Amniotic epithelial cell (primary cell): ENCODE data around the gene GOLGA2.

ENCODE experiments used
- DNase-seq: peaks from one replicate; pipeline ENCODE4 v3.0.0-alpha.2; 2010; ENCODE audit warnings: low read depth

GOLGA2 gene, protein sequence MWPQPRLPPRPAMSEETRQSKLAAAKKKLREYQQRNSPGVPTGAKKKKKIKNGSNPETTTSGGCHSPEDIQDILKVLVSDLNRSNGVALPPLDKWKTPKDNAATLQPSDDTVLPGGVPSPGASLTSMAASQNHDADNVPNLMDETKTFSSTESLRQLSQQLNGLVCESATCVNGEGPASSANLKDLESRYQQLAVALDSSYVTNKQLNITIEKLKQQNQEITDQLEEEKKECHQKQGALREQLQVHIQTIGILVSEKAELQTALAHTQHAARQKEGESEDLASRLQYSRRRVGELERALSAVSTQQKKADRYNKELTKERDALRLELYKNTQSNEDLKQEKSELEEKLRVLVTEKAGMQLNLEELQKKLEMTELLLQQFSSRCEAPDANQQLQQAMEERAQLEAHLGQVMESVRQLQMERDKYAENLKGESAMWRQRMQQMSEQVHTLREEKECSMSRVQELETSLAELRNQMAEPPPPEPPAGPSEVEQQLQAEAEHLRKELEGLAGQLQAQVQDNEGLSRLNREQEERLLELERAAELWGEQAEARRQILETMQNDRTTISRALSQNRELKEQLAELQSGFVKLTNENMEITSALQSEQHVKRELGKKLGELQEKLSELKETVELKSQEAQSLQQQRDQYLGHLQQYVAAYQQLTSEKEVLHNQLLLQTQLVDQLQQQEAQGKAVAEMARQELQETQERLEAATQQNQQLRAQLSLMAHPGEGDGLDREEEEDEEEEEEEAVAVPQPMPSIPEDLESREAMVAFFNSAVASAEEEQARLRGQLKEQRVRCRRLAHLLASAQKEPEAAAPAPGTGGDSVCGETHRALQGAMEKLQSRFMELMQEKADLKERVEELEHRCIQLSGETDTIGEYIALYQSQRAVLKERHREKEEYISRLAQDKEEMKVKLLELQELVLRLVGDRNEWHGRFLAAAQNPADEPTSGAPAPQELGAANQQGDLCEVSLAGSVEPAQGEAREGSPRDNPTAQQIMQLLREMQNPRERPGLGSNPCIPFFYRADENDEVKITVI

DNA sequence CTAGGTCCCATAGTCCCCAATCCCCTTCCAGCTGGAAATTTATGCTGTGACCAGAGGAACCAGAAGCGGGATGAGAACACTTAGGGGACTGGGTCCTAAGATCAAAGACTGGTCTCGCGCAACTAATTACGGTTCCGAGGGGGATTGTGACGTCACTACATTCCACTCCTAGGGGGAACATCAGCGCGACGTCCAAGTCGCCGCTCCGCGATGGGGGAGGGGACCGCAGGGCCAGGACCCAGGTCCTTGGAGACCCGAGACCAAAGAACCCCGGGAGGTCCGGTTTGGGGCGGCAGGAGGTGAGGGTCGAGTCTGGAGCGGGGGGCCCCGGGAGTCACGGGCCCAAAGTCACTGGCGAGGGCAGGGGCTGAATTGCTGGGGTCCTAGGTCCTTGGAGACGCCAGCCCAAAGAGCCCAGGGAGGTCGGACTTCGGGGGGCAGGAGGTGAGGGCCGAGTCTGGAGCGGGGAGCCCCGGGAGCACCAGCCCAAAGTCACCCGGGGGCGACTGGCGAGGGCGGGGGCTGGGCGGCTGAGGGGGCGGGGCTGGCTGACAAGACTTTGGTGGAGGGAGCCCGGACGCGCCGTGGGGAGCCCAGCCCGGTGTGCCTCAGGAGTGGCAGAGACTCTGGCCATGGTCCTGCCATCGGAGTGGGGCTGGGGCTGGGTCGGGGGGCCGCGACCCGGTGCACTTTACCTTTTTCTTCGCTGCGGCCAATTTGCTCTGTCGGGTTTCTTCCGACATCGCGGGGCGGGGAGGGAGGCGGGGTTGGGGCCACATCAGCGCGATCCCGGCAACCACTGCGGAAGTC, at the start of gene GOLGA2:
Gene GOLGA2, minus strand, starts transcription at position 810 of the 810 bp plus-strand sequence. Its CDS starts 31 bp downstream, at position 779.
- DNase-seq = peak; percentile 22

DNA sequence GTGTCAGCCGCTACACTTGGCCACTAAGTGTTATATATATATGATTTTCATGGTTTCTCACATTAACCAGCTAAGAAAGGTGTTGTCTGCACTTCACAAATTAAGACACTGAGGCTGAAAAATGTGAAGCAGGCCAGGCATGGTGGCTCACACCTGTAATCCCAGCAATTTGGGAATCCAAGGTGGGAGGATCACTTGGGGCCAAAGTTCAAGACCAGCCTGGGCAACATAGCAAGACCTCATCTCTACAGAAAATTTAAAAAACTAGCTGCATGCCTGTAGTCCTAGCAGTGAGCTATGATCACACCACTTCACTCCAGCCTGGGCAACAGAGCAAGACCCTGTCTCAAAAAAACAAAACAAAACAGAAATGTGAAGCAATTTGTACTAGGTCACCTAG, 48.6 kb upstream of the GOLGA2 start:
- DNase-seq = no peak

DNA sequence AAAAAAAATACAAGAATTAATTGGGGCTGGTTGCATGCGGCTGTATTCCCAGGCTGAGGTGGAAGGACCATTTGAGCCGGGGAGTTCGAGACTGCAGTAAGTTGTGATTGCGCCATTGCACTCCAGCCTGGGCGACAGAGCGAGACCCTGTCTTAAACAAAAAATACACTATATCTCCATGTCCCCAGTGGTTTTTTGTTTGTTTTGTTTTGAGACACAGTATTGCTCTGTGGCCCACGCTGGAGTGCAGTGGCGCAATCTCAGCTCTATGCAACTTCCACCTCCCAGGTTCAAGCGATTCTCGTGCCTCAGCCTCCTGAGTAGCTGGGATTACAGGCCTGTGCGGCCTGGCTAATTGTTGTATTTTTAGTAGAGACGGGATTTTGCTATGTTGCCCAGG, 48.0 kb upstream of the GOLGA2 start:
- DNase-seq = no peak

DNA sequence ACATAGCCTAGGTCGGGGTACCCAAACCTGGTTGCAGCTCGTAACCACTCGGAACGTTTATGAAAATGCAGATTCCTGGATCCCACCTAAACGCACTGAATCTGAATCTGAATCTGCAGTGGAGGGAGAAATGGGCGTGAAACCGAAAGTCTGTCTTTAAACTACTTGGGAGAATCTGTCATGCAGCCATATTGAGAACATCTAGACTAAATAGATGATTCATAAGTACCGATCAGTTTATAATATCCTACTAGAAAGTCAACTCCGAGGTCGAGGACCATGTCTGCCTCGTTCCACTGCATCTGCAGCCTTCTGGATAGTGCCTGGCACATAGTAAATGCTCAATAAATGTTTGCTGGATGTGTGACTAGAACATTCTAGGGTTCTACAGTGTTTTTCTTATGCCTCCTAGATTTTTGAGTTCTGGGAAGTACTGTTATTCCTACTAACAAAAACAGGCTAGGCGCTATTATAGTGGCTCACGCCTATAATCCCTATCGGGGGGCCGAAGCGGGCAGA, 47.5 kb upstream of the GOLGA2 start:
- DNase-seq = peak; percentile 23

DNA sequence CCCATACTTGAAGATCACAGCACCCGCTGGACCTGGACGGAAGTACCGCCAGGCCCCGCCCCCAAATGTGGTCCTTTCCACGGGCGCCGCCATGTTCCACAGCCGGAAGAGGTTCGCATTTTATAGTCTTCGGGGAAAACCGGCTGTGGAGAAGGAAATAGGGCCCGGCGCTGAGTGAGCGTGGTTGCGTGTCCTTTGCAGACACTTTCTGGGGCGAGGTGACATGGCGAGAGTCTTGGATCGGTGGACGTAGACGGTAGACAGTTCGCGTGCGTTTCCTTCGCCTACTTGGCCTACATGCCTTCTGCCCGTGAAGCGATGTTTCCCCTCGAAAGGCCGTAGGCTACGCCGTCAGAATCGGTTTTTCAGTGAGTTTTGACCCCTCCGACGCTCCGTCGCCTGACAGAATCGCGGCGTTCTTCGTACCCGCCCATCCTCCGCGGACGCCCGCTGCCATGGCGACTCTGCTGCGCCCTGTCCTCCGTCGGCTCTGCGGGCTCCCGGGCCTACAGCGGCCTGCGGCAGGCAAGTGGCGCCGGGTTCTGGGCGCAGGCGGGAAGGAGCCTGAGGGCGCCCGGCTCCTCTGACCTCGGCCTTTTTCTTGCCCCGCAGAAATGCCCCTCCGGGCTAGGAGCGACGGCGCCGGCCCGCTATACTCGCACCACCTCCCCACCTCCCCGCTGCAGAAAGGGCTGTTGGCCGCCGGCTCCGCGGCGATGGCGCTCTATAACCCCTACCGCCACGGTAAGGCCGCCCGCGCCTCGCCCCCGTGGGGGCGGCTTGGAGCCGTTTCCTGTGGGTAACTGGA, 46.8 kb upstream of the GOLGA2 start, which contains the start of the genes COQ4 and TRUB2:
Gene COQ4, plus strand, starts transcription at position 436 of the 808 bp plus-strand sequence. Its CDS starts 20 bp downstream, at position 456.
Gene TRUB2, minus strand, starts transcription at position 44 of the 808 bp plus-strand sequence. Its CDS starts 39 bp downstream, at position 5.
- peak; percentile 92 for DNase-seq

DNA sequence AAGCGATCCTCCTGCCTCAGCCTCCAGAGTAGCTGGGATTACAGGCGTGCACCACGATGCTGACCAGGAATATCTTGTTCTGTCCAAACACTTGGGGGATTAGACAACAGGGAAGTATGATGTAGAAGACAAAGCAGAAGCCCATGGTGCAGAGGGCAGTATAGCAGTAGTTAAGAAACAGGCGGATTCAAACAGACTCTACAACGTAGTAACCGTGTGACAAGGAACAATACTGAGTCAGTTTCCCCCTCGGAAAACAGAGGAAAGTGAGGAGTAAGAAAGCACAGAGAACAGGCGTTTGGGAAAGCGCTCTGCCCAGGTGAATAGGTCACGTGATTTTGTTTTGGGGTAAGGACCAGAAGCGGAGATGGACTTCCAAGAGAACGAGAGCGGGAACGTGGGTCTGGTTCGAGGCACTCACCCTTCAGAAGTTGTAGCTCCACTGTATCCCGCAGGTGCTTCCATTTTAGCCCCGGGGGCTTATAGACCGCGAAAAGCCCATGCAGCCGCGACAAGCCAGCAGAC, 46.1 kb upstream of the GOLGA2 start:
- DNase-seq = no peak

DNA sequence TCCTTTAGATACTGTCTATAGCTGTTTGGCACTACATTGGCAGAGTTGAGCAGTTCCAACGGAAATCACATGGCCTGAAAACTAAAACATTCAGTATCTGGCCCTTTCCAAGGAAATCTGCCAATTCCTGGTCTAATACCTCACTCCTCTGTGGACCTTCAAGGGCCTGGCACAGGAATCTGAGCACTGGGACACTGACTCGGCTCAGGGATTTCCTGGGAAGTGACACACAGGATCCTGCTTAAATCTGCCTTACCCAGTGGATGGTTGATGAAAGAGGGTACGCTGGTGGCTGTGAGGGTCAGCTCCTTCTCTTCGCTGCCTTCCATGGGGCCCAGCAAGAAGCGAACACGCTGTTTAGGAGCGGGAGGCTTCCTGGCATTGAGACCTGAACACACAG, 45.5 kb upstream of the GOLGA2 start:
- no peak for DNase-seq

DNA sequence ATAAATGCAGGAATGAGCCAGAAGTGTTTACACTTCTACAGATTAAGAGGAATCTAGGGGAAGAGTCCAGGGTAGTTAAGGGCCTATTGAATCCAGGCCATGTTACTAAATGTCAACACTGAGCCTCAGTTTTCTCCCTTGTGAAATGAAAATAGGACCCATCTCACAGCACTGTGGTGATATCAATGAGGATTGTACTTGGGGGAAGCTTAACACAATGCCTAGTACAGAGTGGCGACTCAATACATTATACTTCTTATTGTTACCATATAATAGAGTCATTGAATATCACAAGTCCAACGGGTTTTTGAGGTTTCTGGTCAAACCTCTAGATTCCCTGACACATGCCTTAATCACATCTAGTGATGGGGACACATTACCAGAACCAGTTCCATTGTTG, 41.8 kb upstream of the GOLGA2 start:
- DNase-seq = no peak

DNA sequence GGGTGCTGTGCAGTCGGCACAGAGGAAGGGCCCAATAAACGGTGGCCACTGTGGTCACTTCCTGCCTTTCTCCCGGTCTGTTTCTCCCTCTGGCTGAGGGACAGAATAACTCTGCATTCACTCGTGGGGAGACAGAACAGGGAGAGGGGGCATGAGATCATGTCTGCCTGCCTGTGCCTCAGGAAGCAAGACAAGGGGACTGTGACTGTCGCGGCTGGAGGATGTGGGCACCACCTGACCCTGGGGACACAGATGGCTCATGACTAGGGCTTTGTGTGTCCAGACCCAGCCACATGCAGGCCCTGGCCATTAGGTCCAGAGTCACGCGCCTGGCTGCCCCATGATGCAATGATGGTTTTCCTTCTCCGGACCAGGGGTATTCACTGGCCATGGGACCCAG, 40.6 kb upstream of the GOLGA2 start:
- no peak for DNase-seq

DNA sequence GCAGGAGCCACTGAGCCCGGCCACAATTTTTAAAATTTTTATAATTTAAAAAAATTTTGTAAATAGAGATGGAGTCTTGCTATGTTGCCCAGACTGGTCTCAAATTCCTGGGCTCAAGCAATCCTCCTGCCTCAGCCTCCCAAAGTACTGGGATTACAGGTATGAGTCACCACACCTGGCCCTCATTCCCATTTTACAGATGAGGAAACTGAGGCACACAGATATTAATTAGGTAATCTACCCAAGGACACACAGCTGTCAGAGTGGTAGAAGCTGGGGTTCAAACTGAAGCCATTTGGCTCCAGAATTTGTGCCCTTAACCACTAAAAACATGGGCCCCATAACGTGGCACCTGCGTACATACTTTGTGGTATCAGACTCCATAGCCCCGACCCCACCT, 38.9 kb upstream of the GOLGA2 start:
- no peak for DNase-seq

DNA sequence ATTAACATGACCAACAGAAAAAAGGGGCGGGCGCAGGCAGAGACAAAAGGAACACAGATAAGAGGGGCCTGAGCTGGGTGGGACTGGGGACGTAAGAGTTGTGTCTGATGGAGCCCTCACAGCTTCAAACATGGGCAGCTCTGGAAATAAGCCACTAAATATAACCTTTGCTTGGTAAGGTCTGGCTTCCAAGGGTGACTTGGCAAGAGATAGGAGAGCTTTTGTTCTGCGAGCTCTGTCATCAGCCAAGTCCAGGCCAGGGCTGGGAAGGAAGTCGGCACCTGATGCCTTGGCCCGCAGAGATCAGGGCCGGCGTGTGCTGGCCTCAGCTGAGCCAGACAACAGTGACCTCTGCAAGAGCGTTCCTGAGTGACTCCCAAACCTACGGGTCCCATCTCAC, 34.7 kb upstream of the GOLGA2 start:
- no peak for DNase-seq

DNA sequence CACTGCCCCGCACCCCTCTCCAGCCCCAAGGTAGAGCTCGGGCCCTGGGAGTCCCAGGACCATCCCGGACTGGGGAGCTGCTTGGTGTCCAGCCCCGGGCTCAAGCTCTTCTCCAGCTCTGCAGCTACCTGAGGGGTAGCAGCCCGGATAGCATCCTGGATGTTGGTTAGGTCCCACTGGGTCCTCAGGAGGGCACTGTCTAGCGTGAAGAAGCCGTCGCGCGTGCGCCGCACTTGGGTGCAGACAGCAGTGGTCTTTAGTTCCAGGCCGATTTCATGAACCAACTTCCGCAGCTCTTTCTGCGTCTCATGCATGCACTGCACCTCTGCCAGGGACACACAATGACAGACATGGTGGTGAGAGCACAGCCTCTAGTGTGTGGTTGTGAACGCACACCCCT, 33.7 kb upstream of the GOLGA2 start:
- DNase-seq = no peak

DNA sequence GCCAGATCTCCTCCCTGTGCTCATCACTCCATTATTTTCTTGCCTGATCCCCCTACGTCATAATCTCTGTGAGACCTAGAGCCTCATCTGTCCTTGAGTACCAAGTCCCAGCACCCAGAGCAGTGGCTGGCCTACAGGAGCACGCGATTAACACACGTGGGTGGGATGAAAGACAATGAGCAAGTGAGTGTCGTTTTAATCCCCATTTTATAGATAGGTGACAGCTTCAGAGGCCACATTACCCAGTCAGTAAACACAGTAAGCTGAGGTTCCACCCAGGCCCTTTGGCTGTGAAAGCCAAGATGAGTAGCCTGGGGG, 29.1 kb upstream of the GOLGA2 start:
- DNase-seq = peak; percentile 34

DNA sequence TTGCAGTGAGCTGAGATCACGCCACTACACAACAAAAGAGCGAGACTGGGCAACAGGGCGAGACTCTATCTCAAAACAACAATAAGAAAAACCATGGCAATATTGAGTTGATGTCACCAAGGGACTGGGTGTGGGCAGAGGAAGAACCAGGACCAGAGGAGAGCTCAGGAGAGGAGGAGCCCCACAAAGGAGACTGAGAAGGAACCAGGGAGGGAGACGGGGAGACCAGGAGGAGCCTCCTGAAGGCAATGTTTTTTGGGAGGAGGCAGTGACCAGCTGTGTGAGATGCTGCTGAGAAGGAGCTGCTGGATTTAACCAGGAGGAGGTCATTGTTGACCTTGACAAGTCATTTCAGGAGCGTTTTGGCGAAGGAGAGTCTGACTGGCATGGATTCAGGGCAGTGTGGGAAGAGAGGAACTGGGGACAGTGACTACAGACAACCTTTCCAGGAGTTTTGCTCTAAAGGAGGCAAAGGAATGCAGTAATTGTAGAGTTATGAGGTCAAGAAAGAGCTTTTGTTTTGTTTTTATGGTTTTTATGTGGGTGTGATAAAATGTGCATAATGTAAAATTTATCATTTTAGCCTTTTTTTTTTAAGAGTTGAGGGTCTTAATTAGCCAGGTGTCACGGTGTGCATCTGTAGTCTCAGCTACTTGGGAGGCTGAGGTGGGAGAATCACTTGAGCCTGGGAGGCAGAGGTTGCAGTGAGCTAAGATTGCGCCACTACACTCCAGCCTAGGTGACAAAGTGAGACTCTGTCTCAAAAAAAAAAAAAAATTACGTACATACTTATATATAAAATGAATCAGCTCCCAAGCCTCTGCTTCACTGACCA, 28.5 kb upstream of the GOLGA2 start:
- DNase-seq = no peak

DNA sequence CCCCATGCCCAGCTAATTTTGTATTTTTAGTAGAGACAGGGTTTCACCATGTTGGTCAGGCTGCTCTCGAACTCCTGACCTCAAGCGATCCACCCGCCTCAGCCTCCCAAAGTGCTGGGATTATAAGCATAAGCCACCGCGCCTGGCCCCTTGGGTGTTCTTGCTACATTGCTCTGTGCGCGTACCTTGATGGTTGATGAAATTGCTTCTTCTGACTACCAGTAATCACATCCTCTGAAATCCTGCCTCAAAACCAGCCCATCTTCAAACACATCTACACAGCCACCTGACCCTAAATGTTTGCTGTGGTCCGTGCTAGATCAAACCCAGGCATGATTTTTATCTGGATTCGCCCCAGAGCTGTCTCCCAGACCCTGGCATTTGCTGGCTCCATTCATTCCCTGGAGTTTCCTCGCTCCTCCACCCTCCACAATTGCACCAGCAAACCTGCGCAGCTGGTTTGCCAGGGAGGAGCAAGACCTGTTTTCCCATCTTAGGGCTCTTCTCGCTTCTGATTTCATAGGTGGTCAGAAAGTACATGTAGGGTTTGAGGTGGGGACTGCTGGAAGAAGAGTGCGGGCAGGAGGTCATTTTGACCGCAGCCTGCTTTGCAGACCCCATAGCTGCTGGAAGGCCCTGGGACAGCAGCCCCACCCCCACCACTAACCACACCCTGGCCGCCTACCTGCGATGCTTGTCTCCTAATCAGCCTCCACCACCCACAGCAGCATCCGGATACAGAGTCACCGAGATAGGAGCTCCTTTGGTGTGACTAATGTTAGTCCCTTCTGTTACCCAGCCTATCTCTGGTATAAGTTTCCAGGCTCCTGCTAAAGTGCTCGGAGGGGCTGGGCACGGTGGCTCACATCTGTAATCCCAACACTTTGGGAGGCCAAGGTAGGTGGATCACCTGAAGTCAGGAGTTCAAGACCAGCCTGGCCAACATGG, 23.0 kb upstream of the GOLGA2 start:
- no peak for DNase-seq

DNA sequence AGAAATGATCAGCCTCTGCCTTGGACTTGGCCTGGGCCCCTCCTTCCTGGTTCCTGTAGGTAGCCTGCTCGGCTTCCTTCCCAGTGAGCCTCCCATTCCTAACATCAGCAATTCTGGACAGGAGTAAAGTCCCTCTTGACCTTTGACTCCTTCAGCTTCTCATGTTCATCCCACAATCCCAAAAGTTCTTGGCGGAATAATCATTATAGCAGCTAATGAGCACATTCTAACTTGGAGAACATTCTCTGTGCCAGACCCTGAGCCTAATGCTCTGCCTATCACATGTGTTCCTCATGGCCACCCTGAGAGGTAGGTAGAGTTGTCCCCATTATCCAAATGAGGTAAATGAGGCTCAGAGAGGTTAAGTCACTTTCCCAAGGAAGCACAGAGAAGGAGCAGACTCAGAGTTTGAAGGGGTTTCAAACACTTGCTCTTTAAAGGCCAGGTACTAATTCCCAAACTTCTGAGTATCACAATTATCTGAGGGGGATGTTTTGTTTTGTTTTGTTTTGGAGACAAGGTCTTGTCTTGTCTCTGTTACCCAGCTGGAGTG, 21.5 kb upstream of the GOLGA2 start:
- no peak for DNase-seq

DNA sequence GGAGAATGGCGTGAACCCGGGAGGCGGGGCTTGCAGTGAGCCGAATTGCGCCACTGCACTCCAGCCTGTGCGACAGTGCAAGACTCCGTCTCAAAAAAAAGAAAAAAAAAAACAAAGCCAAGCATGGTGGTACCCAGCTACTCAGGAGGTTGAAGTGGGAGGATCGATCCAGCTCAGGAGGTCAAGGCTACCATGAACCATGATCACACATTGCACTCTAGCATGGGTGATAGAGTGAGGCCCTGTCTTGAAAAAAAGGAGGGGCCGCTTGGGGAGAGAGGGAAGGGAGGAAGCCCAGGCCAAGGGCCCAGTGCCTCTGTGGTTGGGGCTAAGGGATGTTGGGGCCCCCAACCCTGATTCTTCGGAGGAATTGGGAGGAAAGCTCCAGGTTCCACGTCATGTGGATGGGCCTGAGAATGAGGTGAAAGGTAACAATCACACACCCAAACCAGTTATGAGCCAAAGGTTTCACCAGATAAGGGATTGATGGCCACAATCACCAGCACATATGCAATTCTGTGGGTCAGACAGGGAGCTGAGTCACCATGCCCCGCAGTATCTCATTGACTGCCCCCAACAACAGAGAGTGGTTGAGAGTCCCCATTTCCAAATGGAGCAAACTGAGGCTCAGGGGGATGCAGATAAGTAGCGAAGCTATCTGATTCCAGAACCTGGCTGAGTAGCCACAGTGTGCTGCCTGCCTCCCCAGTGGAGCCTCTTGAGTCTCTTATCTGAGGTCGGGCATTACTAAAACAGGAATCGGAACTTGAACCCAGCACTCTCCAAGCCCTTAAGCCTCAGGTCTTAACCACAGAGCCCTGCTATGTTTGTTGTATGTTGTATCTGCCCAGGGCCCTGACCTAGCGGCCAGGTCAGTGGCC, 20.8 kb upstream of the GOLGA2 start:
- DNase-seq = peak; percentile 60
